ENCODE results near the gene SFTA2. TPM values are rescaled to one million over a fixed set of nuclear protein-coding genes. Genes with fewer than 3 reads are reported as not detected.
"Not testable (repeated sequence)": the region's sequence is repeated elsewhere in the genome, so short reads cannot be mapped to it uniquely, and the experiment has no call there.

The SFTA2 gene
- total and polyA plus RNA-seq, 2 experiments from 2014 or later, result 0.86 TPM; not detected in 1

GRCh38 chr6:30926644-30927043 is 5.3 kb downstream of the SFTA2 start:
- no peaks in the 10 kb centered on the region for H3K27me3 ChIP-seq
- no peak for DNase-seq (ENCODE audit: low read depth in 1 of 2, low spot score in 1 of 2)
- H3K9me3 ChIP-seq (ENCODE audit: low read depth), result no peaks in the 10 kb centered on the region
- peaks cover 4% of the 10 kb centered on the region for H3K36me3 ChIP-seq
- H3K4me1 ChIP-seq (ENCODE audit: low read depth), result peaks cover 5% of the 10 kb centered on the region
- H3K27ac ChIP-seq, result no peak overlapping the region
- TF ChIP-seq CTCF (IDR thresholded peaks at IDR 0.05; ENCODE audit: low read depth, low read length), result no peak
- H3K4me3 ChIP-seq, result no peak overlapping the region

GRCh38 chr6:30924040-30924627 is 7.8 kb downstream of the SFTA2 start:
- not testable (repeated sequence) for DNase-seq (ENCODE audit: low read depth in 1 of 2, low spot score in 1 of 2); H3K9me3 ChIP-seq (ENCODE audit: low read depth); H3K27ac ChIP-seq; H3K4me3 ChIP-seq; H3K36me3 ChIP-seq; H3K4me1 ChIP-seq (ENCODE audit: low read depth); H3K27me3 ChIP-seq

- no peak for DNase-seq (ENCODE audit: low read depth in 1 of 2, low spot score in 1 of 2)
- Histone ChIP-seq H3K9me3 (ENCODE audit: low read depth) (no peaks in the 10 kb centered on the region), H3K4me3 (no peak overlapping the region), H3K27me3 (no peaks in the 10 kb centered on the region), H3K36me3 (peaks cover 10% of the 10 kb centered on the region), H3K4me1 (ENCODE audit: low read depth) (peaks cover 5% of the 10 kb centered on the region), H3K27ac (no peak overlapping the region)
- no peak for TF ChIP-seq CTCF (IDR thresholded peaks at IDR 0.05; ENCODE audit: low read depth, low read length)
These were observed 9.5 kb downstream of the SFTA2 start for GRCh38 chr6:30922447-30922852.

GRCh38 chr6:30918670-30919069 is 13.3 kb downstream of the SFTA2 start:
- no peak for TF ChIP-seq CTCF (IDR thresholded peaks at IDR 0.05; ENCODE audit: low read depth, low read length)
- no peak for DNase-seq (ENCODE audit: low read depth in 1 of 2, low spot score in 1 of 2)
- Histone ChIP-seq H3K27ac (no peak overlapping the region), H3K36me3 (peaks cover 10% of the 10 kb centered on the region), H3K27me3 (no peaks in the 10 kb centered on the region), H3K4me3 (no peak overlapping the region), H3K4me1 (ENCODE audit: low read depth) (peaks cover 21% of the 10 kb centered on the region), H3K9me3 (ENCODE audit: low read depth) (no peaks in the 10 kb centered on the region)

- no peak for DNase-seq (ENCODE audit: low read depth in 1 of 2, low spot score in 1 of 2)
- peaks cover 10% of the 10 kb centered on the region for H3K36me3 ChIP-seq
These were observed 14.5 kb downstream of the SFTA2 start for GRCh38 chr6:30917487-30917886.

More at GRCh38 chr6:30917487-30917886, 14.5 kb downstream of the SFTA2 start:
- H3K4me1 ChIP-seq (ENCODE audit: low read depth), result peaks cover 21% of the 10 kb centered on the region
- H3K27me3 ChIP-seq, result no peaks in the 10 kb centered on the region
- H3K4me3 ChIP-seq, result no peak overlapping the region
- no peak for TF ChIP-seq CTCF (IDR thresholded peaks at IDR 0.05; ENCODE audit: low read depth, low read length)
- no peaks in the 10 kb centered on the region for H3K9me3 ChIP-seq (ENCODE audit: low read depth)
- no peak overlapping the region for H3K27ac ChIP-seq
